CD4-positive, alpha-beta T cell (primary cell): ENCODE results near the gene RABGEF1. TPM values are rescaled to one million over a fixed set of nuclear protein-coding genes. Genes with fewer than 3 reads are reported as not detected.

Experiments used
- ATAC-seq: fragments of 200-7000 bp; cut with Tn5 transposase; one replicate; pipeline ENCODE4 v1.10.0; 2022; ENCODE audit warnings: mild to moderate bottlenecking; ENCODE audit not compliant: poor library complexity
- CTCF ChIA-PET: fragments of 350-600 bp; sonication (Branson Sonifier 250); formaldehyde crosslinking; loops from one replicate; lab custom pipeline; 2021; ENCODE audit warnings: antibody characterized with exemption, inconsistent platforms; lab: Charles Lee
- POLR2A ChIA-PET: fragments of 350-600 bp; sonication (Branson Sonifier 250); formaldehyde crosslinking; loops from one replicate; lab custom pipeline; 2021; ENCODE audit warnings: antibody characterized with exemption, inconsistent platforms; lab: Charles Lee
- DNase-seq, 14 experiments: peaks; one replicate each; pipeline ENCODE4 v3.0.0-alpha.2; 2013 to 2020; ENCODE audit warnings: mixed read lengths in 2 of 14
- H3K27ac ChIP-seq, 2 donors: one replicate each; pipeline versions ENCODE4 v1.5.1 to v1.7.0; 2013; ENCODE audit warnings: low read length in 2 of 2, low read depth in 1 of 2, mild to moderate bottlenecking in 1 of 2
- H3K27me3 ChIP-seq, 2 experiments: 1 replicate in 1 of 2; 2 replicates in 1 of 2; pipeline versions ENCODE4 v1.6.1 to v1.7.0; 2013; ENCODE audit warnings: low read length in 2 of 2, control low read depth in 1 of 2, mild to moderate bottlenecking in 1 of 2, moderate library complexity in 1 of 2; ENCODE audit not compliant: insufficient read depth in 2 of 2, control insufficient read depth in 1 of 2
- H3K36me3 ChIP-seq: one replicate; pipeline ENCODE4 v1.6.1; 2013; ENCODE audit warnings: low read length, control low read depth; ENCODE audit not compliant: insufficient read depth
- H3K4me1 ChIP-seq: one replicate; pipeline ENCODE4 v1.6.1; 2013; ENCODE audit warnings: low read length, control low read depth; ENCODE audit not compliant: insufficient read depth
- H3K4me3 ChIP-seq: one replicate; pipeline ENCODE4 v1.5.1; 2013; ENCODE audit warnings: mild to moderate bottlenecking, low read length, moderate library complexity
- H3K9me3 ChIP-seq, 2 experiments: 1 replicate in 1 of 2; 2 replicates in 1 of 2; pipeline versions ENCODE4 v1.6.1 to v1.7.0; 2013; ENCODE audit warnings: low read length in 2 of 2, mild to moderate bottlenecking in 2 of 2, control low read depth in 1 of 2, moderate library complexity in 1 of 2; ENCODE audit not compliant: control insufficient read depth in 1 of 2, insufficient read depth in 1 of 2
- H3K27ac Mint-ChIP-seq: one replicate; pipeline ENCODE4 v1.8.0; 2020; ENCODE audit warnings: mixed read lengths
- H3K27me3 Mint-ChIP-seq: one replicate; pipeline ENCODE4 v1.8.0; 2021; ENCODE audit warnings: mixed read lengths
- H3K36me3 Mint-ChIP-seq: one replicate; pipeline ENCODE4 v1.8.0; 2021; ENCODE audit warnings: low read depth, mixed read lengths
- H3K4me1 Mint-ChIP-seq: one replicate; pipeline ENCODE4 v1.8.0; 2021; ENCODE audit warnings: low read depth, mixed read lengths
- H3K4me3 Mint-ChIP-seq: one replicate; pipeline ENCODE4 v1.8.0; 2020; ENCODE audit warnings: mild to moderate bottlenecking, mixed read lengths
- H3K9me3 Mint-ChIP-seq: one replicate; pipeline ENCODE4 v1.8.0; 2020; ENCODE audit warnings: mixed read lengths
- intact Hi-C, 2 experiments: fragments of 100-400 bp; cut with DNase I in 1 of 2; cut with micrococcal nuclease in 1 of 2; formaldehyde crosslinking; loops; one replicate each; pipeline versions ENCODE4 v1.15.1 to v1.9.0; 2023 to 2025; cut with DNase I, micrococcal nuclease
- total RNA-seq, 174 experiments: library from RNA in 2 of 174; stranded (reverse) in 2 of 174; gene quantifications; one replicate each; pipeline ENCODE4 v1.2.3 and lab custom pipeline; 2021 to 2026
- TF ChIP-seq, protein P1 (sequence below): fragments of 200-600 bp; IDR thresholded peaks from one replicate; pipeline ENCODE4 v1.8.0; 2022; ENCODE audit warnings: antibody characterized with exemption, mild to moderate bottlenecking

Gene RABGEF1
- total RNA-seq, 2 experiments from 2014 or later = 18.9 to 20.1 TPM

DNA sequence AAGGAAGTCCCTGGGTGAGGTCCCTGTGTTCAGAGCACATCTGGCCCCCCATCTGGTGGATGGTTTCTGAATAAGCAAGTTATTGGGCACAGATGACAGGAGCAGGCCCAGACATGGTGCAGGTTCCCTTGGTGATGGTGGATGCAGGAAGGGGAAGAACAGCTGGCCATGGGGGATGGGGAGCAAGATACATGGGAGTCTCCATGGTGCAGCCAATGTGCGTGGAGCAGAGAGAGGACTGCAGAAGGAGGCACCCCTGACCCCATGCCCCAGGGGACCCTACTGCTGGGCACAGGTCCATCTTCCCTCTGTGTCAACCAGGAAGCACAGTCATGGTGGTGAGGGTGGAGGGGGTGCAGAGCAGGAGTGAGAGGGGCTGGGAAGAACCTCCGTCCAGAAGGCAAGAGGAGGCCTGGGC lies 43.8 kb upstream of the RABGEF1 start:
- DNase-seq = peak in 1 of 14 experiments; percentile 12
- H3K9me3 ChIP-seq = no peaks in the 10 kb centered on the region
- H3K27me3 ChIP-seq = no peaks in the 10 kb centered on the region
- H3K4me3 Mint-ChIP-seq = no peak overlapping the region
- no peaks in the 10 kb centered on the region for H3K9me3 Mint-ChIP-seq
- no peak overlapping the region for H3K27ac ChIP-seq
- POLR2A ChIA-PET = no interaction called here
- H3K36me3 ChIP-seq = peaks cover 4% of the 10 kb centered on the region
- intact Hi-C loops = no loop called here
- ATAC-seq = peak; percentile 28
- H3K4me3 ChIP-seq = no peak overlapping the region
- no peak overlapping the region for H3K27ac Mint-ChIP-seq
- CTCF ChIA-PET = no interaction called here
- no peaks in the 10 kb centered on the region for H3K27me3 Mint-ChIP-seq
- H3K36me3 Mint-ChIP-seq = peaks cover 9% of the 10 kb centered on the region
- TF ChIP-seq, protein P1, sequence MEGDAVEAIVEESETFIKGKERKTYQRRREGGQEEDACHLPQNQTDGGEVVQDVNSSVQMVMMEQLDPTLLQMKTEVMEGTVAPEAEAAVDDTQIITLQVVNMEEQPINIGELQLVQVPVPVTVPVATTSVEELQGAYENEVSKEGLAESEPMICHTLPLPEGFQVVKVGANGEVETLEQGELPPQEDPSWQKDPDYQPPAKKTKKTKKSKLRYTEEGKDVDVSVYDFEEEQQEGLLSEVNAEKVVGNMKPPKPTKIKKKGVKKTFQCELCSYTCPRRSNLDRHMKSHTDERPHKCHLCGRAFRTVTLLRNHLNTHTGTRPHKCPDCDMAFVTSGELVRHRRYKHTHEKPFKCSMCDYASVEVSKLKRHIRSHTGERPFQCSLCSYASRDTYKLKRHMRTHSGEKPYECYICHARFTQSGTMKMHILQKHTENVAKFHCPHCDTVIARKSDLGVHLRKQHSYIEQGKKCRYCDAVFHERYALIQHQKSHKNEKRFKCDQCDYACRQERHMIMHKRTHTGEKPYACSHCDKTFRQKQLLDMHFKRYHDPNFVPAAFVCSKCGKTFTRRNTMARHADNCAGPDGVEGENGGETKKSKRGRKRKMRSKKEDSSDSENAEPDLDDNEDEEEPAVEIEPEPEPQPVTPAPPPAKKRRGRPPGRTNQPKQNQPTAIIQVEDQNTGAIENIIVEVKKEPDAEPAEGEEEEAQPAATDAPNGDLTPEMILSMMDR = no peak
- no peaks in the 10 kb centered on the region for H3K4me1 ChIP-seq
- no peaks in the 10 kb centered on the region for H3K4me1 Mint-ChIP-seq

DNA sequence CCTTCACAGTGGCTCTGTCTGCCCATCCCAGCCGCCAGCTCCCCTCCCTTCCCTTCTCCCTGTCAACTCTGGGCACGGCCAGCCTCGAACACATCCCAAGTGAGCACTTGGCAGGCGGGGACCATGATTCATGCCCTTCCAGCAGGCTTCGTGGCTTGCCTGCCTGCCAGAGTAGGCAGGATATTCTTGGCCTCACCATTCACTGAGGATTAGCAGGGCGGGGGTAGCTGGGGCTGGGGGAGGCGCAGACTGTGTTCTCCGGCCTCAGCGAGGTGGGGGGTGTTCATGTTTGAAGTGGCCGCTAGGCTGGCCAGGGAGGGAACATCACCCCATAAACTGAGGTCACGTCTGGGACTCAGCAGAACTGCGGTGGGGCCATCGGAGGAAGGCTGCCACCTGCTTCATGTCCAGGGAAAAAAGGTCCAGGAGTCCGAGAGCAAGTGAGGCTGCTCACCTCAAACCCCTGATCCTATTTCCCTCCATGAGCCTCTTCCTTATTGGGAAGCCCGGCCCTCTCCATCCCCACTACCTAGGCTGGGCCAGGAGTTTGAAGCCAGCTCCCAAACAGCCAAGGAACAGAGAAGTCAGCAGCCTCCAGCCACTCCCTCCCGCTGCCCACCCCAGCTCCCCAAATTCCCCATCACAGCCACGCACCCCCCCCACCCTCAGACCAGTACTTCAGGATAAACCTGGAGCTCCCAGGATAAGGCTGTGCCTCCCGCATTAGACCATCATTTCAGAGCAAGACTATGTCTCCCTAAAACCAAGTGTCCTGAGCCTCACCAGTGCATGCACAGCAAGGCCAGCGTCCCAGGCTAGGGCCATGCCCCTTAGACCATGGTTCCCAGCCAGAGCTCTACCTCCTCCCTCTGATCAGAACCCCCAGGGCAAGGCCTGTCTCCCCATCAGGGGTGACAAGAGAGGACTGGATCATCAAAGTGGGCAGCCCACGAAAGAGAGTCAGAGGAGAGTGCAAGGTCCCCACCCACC lies 42.8 kb upstream of the RABGEF1 start:
- H3K9me3 ChIP-seq = no peaks in the 10 kb centered on the region
- H3K9me3 Mint-ChIP-seq = no peaks in the 10 kb centered on the region
- POLR2A ChIA-PET = no interaction called here
- peaks cover 12% of the 10 kb centered on the region for H3K36me3 Mint-ChIP-seq
- H3K27me3 Mint-ChIP-seq = no peaks in the 10 kb centered on the region
- no peak overlapping the region for H3K27ac Mint-ChIP-seq
- no peak overlapping the region for H3K27ac ChIP-seq
- H3K4me3 Mint-ChIP-seq = no peak overlapping the region
- H3K36me3 ChIP-seq = peaks cover 4% of the 10 kb centered on the region
- ATAC-seq = peak; percentile 13
- no peaks in the 10 kb centered on the region for H3K27me3 ChIP-seq
- intact Hi-C loops = no loop called here
- no peak for DNase-seq
- H3K4me1 ChIP-seq = no peaks in the 10 kb centered on the region
- H3K4me1 Mint-ChIP-seq = no peaks in the 10 kb centered on the region
- TF ChIP-seq, protein P1 = no peak
- CTCF ChIA-PET = no interaction called here
- H3K4me3 ChIP-seq = no peak overlapping the region

DNA sequence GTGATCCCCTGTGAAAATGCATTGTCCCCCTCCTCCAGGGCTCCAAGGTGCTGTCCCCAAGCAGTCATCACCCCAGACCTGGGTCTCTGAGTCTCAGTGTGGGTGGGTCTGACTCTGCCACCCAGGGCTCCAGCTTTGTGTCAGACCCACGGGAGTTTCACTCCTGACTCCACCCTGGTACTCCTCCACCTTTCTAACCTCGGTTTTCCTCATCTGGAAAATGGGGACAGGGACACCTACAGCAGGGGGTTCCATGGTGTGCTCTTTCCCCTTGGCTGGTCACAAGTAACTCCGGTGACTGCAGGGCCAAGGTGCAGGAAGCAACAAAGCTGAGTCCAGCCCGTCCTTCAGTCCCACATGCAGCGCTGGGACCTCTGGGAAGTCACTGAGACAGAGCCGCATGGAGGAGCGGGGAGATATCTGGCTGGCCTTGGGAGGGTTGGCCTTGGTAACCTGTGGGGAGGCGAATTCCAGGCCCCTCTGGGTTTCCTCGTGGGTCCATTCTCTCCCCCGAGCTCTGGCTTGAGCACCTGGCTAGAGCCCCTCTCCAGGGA lies 41.8 kb upstream of the RABGEF1 start:
- H3K27ac Mint-ChIP-seq = no peak overlapping the region
- no peak overlapping the region for H3K4me3 ChIP-seq
- no peak overlapping the region for H3K27ac ChIP-seq
- H3K36me3 ChIP-seq = peaks cover 4% of the 10 kb centered on the region
- TF ChIP-seq, protein P1 = no peak
- no peaks in the 10 kb centered on the region for H3K9me3 Mint-ChIP-seq
- DNase-seq (no peak), ATAC-seq (no peak)
- no peaks in the 10 kb centered on the region for H3K4me1 Mint-ChIP-seq
- H3K9me3 ChIP-seq = no peaks in the 10 kb centered on the region
- CTCF ChIA-PET = no interaction called here
- H3K4me3 Mint-ChIP-seq = no peak overlapping the region
- POLR2A ChIA-PET = no interaction called here
- no peaks in the 10 kb centered on the region for H3K27me3 ChIP-seq
- intact Hi-C loops = no loop called here
- no peaks in the 10 kb centered on the region for H3K27me3 Mint-ChIP-seq
- peaks cover 12% of the 10 kb centered on the region for H3K36me3 Mint-ChIP-seq
- no peaks in the 10 kb centered on the region for H3K4me1 ChIP-seq
